Measurements from ENCODE around the gene AKAIN1.

The AKAIN1 gene, protein sequence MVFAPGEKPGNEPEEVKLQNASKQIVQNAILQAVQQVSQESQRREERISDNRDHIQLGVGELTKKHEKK

DNA sequence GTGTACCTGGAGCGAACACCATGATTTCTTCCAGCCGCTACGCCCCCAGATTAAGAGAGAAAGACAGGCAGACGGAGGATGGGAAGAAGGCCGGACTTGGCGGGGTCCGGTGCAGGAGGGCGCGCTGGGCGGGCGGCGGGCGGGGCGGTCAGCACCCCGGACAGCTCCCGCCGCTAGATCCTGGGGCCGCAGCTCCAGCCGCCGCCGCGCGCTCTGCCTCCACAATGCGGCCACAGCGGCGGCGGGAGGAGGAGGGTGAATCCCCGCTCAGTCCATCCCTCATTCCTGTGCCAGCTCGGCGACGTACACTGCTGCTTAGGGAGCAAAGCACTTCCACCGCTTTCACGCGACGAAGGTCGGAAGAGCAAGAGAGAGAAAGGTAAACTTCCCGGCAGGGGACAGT, at the start of gene AKAIN1:
TSS of gene AKAIN1 (minus strand) at position 226 of the 403 bp plus-strand sequence. CDS start at position 22, 204 bp downstream.
- DNase-seq (ENCODE audit: low read depth), result no peak

DNA sequence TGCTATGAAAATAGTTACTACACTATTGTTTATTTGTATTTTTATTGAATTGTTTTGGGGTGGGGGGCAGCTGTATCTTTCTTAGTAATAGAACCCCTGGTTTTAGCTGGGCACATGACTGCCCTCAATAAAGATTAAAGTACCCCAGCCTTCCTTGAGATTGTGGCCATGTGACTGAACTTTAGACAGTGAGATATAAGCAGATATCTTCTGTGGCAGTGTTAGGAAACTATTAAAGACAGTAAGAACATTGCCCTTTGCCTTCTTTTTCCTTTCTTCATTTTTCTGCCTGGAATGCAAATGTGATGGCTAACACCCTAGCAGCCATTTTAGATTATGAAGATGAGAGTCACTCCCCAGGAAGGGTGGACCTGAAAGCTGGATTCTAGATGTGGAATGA, 47.9 kb upstream of the AKAIN1 start:
- DNase-seq (ENCODE audit: low read depth), result no peak

DNA sequence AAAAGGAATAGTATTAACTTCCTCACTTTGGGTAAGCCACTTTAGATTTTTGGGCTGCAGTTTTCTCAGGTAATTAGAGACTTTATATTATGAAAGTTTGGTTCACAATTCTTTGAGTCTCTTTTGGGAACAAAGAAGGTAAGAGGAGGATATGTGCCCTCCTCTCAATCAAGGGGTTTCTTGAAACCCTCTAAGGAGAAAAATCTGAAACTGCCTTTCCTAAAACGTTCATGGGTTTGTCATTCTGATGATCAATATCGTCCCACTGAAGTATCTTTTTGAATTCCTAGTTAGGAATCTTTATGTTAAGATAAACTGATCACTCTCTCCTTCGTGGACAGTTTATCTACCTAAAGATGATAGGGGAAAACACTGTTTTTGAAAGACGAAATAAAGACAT, 42.4 kb upstream of the AKAIN1 start:
- DNase-seq (ENCODE audit: low read depth), result no peak

DNA sequence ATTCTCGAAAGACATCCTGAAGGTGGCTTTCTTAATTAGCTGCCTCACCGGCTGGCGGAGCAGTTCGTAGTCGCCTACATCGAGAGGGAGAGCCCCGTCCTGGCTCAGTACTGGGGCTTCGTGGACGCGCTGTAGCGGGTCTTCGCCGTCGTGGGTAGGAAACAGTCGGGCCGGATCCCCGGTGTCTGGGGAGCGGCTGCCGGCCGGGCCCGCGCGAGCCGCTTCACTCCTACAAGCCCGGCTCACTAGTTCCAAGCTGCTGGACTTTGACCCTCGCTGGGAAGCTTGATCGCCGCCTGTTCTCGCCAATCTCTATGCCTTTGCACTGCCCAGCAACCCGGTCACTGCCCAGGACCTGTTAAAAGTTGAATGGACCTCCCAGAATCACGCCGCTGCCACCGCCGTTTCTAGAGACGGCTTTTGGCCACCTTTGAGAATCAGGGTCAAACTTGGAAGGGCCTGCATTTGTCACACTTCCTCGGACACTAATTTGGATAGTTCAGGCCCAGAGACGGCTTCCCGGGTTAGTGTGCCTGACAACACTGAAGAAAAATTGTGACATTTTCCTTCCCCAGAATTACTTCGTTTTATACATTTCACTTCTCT, 41.4 kb upstream of the AKAIN1 start:
- DNase-seq (ENCODE audit: low read depth), result peak; percentile 11

DNA sequence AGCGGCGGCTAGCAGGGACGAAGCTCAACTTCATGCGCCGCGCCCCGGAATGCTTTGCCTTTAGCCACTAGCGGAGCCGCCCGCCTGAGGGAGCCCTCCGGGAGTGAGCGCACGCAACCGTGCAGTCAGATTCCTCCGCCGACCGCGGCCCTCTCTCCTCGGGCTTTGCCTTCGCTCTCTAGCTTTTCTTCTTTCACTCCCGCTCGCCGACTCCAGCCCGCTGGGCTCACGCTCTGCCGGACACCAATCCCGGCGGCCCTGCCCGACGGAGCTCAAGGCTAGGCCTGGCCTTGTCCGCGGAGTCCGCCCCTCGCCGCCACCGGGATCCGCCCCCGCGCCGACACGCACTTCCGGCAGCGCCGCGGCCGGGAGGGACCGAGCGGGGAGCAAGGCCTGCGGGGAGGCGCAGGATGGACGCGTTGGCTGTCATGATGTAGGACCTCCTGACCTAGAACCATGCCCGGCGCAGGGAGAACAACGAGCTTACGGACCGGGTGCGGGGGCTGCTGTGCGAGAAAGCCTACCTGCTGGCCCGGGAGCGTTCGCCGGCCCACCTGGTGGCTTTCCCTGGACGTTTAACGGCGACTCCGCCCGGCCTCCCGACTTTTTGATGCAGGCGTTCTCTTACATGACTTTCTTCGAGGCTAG, 40.8 kb upstream of the AKAIN1 start:
- DNase-seq (ENCODE audit: low read depth), result peak; percentile 82

DNA sequence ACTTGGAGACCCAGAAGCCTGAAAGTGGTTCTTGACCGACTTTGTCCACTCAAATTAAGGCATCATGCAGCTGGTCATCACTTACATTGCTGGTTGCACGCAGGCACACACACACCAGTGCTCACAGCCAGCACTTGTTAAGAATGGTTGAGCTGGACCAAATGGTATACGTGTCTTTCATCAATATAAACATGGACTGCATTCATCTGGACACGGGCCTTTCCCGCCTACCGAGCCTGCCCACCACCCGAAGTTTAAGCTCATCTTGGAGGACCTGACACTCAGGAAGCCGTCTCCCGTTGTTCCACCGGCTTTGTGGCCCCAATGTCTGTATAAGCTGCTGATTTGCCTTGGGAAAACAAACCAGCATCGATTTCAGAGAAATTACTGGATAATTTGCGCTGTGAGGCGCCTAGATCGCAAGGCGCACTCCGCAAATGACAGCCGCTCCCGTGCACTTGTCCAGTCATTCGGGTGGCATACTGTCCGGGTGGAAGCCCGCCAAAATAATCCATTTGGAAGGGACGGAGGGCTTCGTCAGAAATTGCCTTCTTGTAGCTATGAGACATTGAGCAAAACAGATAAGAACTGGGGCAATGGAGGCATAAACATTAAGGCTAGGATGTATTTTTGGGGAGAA, 40.1 kb upstream of the AKAIN1 start:
- DNase-seq (ENCODE audit: low read depth), result no peak

DNA sequence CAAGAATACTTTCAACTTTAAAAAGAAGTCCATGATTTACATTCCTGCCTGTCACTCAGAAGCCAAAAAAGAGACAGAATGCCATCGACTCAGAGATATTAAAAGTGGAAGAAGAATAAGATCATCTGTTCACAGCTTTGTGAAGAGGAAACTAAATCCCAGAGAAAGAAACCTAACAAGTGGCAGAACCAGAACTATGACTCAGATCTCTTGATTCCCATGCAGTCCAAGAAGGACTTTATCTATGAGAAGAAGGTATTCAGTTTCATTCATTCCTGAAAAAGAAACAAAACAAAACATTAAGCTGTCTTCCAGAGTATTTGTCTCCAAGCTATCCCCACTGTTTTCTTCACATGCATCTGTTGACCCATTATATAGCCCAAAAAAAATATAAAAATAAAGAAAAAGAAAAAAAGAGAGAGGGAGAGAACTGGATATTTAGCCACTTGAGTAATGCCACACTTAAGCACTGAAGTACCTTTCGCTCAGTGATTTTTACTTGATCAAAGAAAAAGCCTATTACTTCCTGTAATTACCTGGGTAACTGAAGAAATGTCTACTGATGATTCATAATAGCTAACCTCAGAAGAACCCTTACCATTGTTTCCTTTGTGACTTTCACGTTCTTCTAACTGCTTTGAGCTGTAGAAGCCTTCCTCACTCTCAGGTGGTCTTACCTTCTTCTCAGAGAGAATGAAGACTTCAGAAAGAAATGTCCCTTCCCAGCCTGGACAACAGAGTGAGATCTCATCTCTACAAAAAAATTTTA, 17.7 kb upstream of the AKAIN1 start:
- DNase-seq (ENCODE audit: low read depth), result no peak

DNA sequence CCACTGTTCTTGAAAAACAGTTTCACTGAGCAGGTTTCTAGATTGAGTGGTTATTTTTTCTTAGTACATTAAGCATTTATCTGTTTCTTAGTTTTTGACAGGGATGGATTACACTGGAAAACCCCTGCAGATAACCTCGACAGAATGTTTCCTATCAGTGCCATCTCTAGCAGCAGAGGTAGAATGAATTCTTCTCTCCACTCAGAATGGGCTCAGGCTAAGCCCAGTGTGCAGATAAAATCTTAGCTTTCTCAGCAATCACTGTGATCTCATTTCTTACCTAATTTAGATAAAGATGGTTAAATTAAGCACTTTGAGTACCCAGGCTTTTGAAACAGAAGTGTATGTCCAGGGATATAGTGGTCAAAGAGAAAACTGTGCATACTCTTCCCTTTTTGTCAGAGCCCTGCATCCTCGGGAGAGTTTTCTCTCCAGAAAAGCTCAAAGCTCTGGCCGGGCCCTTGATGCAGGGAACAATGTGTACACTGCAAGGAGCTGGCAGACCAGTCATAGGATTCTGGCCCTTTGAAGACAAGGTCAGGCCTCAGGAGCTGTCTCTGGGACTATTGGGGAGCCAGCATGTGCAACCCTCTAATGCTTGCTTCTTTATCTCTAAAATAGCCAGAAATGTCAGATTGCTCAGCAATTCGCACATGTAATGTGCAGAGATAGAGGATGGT, 10.6 kb upstream of the AKAIN1 start:
- DNase-seq (ENCODE audit: low read depth), result no peak

DNA sequence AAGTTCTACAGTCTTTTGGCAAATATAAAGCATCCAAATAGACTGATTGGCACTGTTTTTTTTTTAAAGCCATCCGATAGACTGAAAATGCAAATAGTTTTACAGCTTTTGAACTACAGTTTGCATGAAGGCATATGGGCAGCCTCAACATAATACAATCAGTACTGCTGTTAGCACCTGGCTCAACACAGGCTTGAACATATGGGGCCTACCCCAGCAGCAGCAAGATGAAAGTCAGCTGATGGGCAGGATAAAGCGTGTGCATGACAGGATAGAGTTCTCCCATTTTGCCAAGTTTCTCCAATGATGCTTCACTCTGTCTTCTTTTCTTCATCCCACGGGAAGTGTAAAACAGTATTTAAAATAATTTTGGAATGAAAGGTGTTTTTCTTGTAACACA, 1.3 kb upstream of the AKAIN1 start:
- no peak for DNase-seq (ENCODE audit: low read depth)

DNA sequence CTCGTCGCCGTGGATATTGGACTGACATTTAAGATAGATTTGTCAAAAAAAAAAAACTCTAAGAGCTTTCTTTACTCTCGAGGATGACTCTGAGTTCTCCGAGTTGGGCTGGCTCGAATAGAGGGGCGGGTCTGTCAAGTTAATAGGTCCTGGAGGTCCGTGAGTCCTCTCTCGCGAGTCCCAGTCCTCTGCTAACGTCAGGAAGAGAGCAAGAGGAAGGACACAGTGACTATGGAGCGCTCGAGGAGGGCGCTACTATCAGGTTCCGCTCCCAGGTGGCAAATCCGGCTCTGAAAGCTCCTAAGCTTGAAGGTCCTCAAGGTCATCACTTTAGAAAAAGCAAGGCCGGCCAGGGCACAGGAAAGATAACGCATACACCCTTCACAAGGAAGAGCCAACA, 404 bp upstream of the AKAIN1 start:
- no peak for DNase-seq (ENCODE audit: low read depth)

DNA sequence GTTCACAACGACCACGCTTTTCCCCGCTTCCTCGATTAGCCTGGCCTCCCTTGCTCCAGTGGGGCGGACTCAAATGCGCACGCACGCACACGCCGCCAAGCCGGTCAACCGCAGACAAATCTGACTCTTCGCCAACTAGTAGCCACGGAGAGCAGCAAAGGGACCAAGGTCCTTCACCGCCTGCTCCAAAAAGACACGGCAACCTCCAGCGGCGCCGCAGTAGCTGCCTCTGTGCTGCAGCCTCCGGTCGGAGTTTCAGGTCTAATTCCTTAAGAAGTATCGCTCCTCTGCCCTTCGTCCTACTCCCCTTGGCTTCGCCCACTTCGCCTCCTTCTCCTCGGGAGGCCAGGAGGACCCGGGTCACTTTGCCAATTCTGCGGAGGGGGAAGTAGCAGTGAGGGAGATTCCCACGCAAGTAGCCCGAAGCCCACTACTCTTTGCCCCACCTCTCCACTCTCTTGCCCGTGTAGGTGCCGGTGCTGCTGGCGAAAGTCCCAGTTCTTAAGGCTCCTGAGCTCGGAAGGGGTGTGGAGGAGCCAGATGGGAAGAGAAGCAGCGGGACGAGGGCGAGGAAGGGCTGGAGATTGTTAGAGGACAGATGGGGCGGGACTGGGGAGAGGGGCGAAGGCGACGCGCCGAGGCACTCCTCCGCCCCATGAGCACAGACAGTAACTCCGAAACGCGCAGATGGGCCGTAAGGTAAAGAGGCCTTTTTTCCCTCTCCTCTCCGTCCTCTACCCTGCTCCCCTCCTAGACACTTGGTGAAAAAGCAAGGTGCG, 615 bp downstream of the AKAIN1 start:
- no peak for DNase-seq (ENCODE audit: low read depth)

DNA sequence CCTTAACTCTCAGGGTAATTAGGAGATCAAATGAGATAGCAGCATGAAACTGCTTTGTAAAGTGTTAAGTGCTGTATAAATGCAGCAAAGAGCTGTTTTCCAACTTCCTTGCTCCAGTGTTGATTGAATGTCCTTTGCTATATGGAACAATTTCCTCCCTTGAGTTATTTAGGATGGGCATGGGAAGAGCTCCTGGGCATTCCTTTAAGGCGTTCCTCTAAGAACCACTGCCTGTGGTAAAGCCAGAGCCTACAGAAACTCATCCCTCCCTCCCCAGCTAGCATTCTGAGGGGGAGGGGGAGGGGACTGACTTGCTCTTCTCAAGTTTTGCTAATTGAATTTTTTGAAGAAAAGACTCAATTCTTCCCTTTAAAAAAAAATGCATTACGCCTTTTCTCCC, 1.4 kb downstream of the AKAIN1 start:
- no peak for DNase-seq (ENCODE audit: low read depth)

DNA sequence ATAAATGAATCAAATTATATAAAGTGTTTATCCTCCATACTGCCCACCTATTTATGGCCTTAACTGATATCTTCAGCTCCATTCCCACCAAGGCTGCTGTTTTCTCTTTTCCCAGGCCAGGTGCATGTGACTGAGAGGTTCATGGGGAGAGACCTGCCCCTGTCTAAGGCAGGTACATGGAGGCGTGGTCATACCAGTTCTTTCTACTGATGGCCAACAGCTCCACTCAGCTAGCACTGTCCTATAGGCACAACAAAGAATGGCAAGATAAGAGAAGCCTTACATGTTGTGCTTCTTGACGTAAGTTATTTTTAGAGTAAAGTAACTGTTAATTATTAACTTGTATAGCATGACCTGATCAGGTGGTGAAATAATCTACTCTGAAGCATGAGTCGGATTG, 16.8 kb downstream of the AKAIN1 start:
- DNase-seq (ENCODE audit: low read depth), result no peak

DNA sequence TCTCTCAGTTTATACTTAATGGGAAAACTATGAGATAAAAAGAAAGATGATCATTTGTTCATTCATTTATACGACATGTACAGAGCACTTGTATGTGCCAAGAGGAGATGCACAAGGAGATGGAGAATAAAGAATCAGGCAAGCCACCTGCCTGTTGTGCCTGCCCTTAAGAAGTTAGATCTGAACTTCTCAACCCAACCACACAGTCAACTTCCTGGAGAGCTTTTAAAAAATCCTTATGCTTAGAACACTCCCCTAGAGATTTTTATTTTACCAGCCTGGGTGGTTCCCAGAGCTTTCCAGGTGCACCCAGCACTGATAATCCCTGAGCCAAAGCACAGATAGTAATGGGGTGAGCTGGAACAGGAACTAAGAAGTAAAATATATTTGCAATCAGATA, 18.5 kb downstream of the AKAIN1 start:
- DNase-seq (ENCODE audit: low read depth), result no peak

DNA sequence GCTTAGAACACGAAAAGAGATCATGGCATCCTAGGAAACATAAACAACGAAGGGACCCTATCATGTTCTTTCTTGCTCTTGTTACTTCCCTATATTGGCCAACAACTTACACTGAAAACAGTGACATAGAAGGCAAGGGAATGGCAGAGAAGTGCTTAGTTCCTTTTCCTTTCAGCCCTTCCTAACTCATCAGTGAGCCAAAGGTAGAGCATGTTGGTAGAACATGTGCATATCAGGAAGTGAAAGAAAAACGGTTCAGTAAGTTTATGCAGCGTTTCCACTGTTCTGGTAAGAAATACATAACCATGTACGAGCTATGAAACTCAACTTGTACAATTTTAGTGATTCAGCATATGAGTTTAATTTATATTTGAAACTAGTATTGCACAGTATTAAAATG, 21.7 kb downstream of the AKAIN1 start:
- no peak for DNase-seq (ENCODE audit: low read depth)

DNA sequence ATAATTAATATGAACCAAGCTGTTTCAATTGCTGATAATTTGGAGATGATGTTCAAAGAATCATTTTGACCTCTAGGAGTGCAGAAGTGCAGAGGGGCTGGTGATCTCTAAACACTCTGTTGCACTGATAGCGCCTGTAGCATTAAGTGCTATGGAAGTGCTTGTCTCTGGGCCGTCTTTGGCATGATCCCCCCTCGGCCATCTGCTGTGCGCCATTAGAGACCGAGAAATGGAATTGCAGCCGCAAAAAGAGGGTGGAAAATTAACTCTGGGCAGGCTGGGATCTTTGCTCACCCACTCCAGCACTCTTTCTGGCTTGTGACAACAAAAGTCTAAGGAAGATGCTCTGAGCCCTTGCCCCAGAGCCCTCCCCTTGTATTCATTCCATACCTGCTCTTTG, 23.4 kb downstream of the AKAIN1 start:
- DNase-seq (ENCODE audit: low read depth), result no peak

DNA sequence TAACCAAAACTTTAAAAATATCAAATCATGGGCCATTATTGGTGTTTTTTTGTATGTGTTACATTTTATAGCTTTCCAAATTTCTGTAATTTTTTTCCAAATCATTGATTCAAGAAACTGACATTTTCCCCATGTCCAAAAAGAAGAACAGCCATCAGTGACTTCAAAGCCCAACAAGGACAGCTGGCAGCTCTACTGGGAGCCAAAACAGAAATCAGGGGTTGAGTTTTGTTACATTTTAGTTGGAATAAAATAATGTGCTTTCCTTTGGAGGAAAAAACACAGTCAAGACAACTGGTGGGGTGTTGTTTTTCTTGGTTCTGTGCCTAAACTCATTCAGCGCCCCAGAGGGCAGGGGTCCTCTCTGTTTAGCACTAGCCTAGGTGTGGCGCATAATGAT, 23.8 kb downstream of the AKAIN1 start:
- no peak for DNase-seq (ENCODE audit: low read depth)

DNA sequence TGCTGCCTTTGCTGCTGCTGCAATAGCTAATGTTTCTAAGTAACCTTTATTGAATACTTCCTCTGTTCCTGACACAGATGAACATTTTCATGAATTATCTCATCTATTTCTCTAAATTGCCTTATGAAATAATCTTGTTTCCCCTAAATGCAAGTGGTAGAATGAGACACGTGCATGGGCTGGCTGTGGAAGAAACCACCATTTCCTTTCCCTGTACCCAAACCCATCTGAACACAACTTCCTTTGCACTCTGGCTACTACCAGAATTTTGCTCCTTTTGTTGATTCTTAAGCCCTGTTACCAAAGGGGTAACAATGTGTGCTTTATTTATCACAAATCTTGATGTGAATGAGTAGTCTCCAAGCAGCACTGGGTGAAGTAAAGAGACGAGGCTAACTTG, 29.2 kb downstream of the AKAIN1 start:
- DNase-seq (ENCODE audit: low read depth), result no peak

DNA sequence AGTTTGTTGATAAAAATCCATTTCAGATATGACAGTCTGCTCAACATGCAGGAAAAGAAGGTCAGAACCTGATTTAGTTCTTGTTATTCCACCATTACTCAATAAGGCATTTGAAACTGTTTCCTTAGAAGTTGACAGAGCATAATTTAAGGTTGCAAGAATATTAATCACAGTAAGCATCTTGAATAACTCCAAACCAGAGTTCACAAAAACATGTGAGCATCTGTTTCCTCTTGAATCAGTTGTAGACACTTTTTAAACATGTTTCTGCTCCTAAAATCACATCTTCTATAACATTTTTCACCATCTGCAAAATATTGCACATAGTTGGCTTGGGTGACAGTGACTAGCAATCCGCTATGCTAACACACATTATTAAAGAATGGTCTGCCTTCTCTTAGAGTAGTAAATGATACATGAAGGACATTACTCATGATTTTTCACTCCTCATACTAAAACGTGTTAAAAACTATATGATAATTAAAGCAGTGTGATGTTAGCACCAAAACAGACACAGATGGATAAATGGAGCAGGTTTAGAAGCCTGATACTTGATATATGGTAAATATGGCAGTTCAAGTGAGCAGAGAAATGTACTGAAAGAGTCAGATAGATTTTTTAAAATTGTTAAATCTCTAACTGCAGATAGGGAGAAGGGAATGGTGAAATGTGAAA, 30.3 kb downstream of the AKAIN1 start:
- DNase-seq (ENCODE audit: low read depth), result no peak

DNA sequence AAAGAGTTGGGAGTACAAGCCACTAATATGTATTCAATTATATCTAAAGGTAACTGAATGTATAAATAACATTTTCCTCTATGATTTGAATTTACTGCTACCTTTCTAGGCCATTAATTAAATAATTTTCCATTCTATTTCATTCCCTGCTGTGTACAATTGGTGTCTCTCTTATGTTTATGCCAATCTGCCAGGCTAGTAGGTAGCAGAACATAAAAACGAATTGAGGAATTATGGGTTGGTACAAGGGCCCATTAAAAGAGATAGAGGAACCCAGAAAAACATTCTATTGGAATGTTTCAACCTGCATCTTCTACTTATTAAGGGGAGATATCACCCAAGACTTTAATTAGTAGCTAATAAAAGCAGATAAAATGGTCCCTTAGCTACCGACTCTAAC, 32.2 kb downstream of the AKAIN1 start:
- DNase-seq (ENCODE audit: low read depth), result no peak

DNA sequence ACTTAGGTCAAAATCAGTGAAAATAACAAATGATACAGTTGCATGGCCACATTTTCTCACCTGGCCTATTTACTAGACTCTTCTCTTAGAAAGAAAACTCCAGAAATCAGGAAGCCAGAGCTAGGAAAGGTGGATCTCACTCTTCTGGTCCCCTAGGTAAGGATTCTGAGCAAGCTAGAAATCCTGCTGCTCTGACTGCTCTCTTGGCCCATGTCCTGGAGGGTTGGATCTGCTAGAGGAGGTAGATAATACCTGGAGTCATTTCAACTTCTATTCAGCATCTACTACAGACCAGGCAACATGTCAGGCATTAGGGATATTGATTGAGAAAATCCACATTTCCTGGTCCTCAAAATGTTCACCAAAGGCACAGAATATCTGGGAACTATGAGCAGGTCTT, 34.9 kb downstream of the AKAIN1 start:
- no peak for DNase-seq (ENCODE audit: low read depth)
